ENCODE measurements around the gene MSX2.

The MSX2 gene

DNA sequence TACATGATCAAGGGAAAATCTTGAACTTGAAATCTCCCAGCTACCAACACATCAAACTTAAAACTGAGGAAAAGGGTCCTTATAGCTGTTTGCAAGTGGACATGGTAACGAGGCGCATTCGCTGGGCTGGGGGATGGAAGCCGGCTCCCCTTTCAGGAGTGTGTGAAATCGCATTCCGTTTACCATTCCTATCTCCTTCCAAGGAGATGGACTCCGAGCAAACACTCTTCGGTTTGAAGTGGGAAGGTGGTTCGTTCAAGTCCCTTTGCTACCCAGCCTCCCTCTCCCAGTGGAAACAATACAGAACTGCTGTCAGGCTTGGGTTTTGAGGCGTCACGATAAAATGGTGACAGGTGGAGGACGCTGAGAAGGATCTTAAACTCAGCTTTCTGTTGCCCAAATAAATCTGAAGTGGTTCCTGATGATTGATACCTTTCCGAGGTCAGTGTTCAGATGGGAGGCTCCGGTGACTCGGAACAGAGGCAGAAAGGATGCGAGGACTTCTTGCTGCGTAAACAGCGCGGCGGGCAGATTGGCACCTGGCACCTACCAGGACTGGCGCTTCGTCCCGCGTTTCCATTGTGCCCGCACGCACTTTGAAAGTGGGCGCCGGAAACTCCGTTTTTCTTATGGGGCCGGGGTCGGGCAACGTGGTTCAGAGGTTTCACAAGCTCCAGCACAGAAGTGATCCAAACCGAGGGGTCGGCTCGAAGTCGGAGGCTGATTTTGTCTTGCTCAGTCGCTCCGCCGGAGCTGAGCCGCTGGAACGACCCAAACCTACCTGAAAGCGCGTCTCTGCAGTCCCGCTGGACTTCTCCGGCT lies 7.0 kb downstream of the MSX2 start:
- Histone ChIP-seq H3K27ac (ENCODE audit: low read depth, low read length, poor library complexity, severe bottlenecking) (no peak overlapping the region), H3K27me3 (ENCODE audit: insufficient read depth, low read length) (no peaks in the 10 kb centered on the region), H3K4me1 (ENCODE audit: insufficient read depth, low read length, severe bottlenecking) (no peaks in the 10 kb centered on the region), H3K79me2 (ENCODE audit: insufficient read depth, low read length) (no peaks in the 10 kb centered on the region), H3K9me3 (ENCODE audit: low read length) (no peaks in the 10 kb centered on the region), H4K20me1 (ENCODE audit: insufficient read depth, low read length) (no peaks in the 10 kb centered on the region), H3K9me2 (ENCODE audit: low read depth, low read length) (no peaks in the 10 kb centered on the region), H3K9ac (ENCODE audit: low read length) (no peak overlapping the region), H2AFZ (ENCODE audit: low read length) (no peak overlapping the region), H3K36me3 (ENCODE audit: insufficient read depth, low read length) (no peaks in the 10 kb centered on the region), H3F3A (ENCODE audit: insufficient read depth, low read length) (no peaks in the 10 kb centered on the region), H3K4me2 (ENCODE audit: low read length) (no peak overlapping the region), H3K4me3 (ENCODE audit: low read depth, low read length, poor library complexity, severe bottlenecking) (no peak overlapping the region)
- no peak for TF ChIP-seq EZH2 (IDR thresholded peaks at IDR 0.05; ENCODE audit: borderline replicate concordance, low read length)
- TF ChIP-seq, protein P1, sequence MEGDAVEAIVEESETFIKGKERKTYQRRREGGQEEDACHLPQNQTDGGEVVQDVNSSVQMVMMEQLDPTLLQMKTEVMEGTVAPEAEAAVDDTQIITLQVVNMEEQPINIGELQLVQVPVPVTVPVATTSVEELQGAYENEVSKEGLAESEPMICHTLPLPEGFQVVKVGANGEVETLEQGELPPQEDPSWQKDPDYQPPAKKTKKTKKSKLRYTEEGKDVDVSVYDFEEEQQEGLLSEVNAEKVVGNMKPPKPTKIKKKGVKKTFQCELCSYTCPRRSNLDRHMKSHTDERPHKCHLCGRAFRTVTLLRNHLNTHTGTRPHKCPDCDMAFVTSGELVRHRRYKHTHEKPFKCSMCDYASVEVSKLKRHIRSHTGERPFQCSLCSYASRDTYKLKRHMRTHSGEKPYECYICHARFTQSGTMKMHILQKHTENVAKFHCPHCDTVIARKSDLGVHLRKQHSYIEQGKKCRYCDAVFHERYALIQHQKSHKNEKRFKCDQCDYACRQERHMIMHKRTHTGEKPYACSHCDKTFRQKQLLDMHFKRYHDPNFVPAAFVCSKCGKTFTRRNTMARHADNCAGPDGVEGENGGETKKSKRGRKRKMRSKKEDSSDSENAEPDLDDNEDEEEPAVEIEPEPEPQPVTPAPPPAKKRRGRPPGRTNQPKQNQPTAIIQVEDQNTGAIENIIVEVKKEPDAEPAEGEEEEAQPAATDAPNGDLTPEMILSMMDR (IDR thresholded peaks at IDR 0.05; ENCODE audit: low read length): no peak

- Histone ChIP-seq H3K9me3 (ENCODE audit: low read length) (no peaks in the 10 kb centered on the region), H3F3A (ENCODE audit: insufficient read depth, low read length) (no peaks in the 10 kb centered on the region), H3K4me1 (ENCODE audit: insufficient read depth, low read length, severe bottlenecking) (no peaks in the 10 kb centered on the region), H4K20me1 (ENCODE audit: insufficient read depth, low read length) (no peaks in the 10 kb centered on the region), H3K27me3 (ENCODE audit: insufficient read depth, low read length) (no peaks in the 10 kb centered on the region), H3K4me3 (ENCODE audit: low read depth, low read length, poor library complexity, severe bottlenecking) (no peak overlapping the region), H3K4me2 (ENCODE audit: low read length) (no peak overlapping the region), H3K9ac (ENCODE audit: low read length) (no peak overlapping the region), H3K79me2 (ENCODE audit: insufficient read depth, low read length) (no peaks in the 10 kb centered on the region), H3K27ac (ENCODE audit: low read depth, low read length, poor library complexity, severe bottlenecking) (no peak overlapping the region), H3K36me3 (ENCODE audit: insufficient read depth, low read length) (no peaks in the 10 kb centered on the region), H2AFZ (ENCODE audit: low read length) (no peak overlapping the region), H3K9me2 (ENCODE audit: low read depth, low read length) (no peaks in the 10 kb centered on the region)
- TF ChIP-seq, protein P1 (IDR thresholded peaks at IDR 0.05; ENCODE audit: low read length): no peak
- no peak for TF ChIP-seq EZH2 (IDR thresholded peaks at IDR 0.05; ENCODE audit: borderline replicate concordance, low read length)
These were observed 7.9 kb downstream of the MSX2 start for GRCh38 chr5:174732036-174733020.

DNA sequence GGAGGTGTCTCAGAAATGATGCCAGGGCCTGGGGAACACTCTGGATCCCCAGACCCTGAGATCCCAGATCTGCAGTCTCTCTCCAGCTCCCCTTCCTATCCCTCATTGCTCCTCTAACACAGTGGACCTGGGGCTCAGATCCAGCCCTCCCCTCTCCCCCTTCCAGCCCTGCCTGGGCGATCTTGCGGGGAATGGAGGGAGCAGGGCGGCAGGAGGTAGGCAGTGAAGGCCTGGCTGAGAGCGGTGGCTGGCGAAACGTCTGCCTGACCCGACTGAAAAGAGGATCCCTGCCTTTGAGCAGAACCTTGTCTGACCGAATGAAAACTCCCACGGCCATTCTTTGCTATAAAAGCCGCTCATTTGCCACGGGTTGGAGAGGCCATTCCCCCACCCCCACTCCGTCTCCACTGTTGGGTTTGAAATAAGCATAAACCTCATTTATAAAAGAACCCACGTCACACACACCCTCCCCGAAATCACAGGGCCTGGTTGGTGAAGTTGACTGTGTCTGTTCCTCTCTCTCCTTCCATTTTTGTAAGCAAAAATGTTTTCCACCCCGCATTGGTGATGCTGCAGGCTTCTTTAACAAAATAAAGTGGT lies 8.8 kb downstream of the MSX2 start:
- no peaks in the 10 kb centered on the region for H3K4me1 ChIP-seq (ENCODE audit: insufficient read depth, low read length, severe bottlenecking)
- H3K36me3 ChIP-seq (ENCODE audit: insufficient read depth, low read length): no peaks in the 10 kb centered on the region
- no peak overlapping the region for H3K9ac ChIP-seq (ENCODE audit: low read length)
- H3K4me3 ChIP-seq (ENCODE audit: low read depth, low read length, poor library complexity, severe bottlenecking): no peak overlapping the region
- no peaks in the 10 kb centered on the region for H3F3A ChIP-seq (ENCODE audit: insufficient read depth, low read length)
- no peaks in the 10 kb centered on the region for H3K9me2 ChIP-seq (ENCODE audit: low read depth, low read length)
- TF ChIP-seq, protein P1 (IDR thresholded peaks at IDR 0.05; ENCODE audit: low read length): no peak
- no peak for TF ChIP-seq EZH2 (IDR thresholded peaks at IDR 0.05; ENCODE audit: borderline replicate concordance, low read length)
- no peaks in the 10 kb centered on the region for H3K27me3 ChIP-seq (ENCODE audit: insufficient read depth, low read length)
- H3K9me3 ChIP-seq (ENCODE audit: low read length): no peaks in the 10 kb centered on the region
- no peaks in the 10 kb centered on the region for H4K20me1 ChIP-seq (ENCODE audit: insufficient read depth, low read length)
- no peak overlapping the region for H3K27ac ChIP-seq (ENCODE audit: low read depth, low read length, poor library complexity, severe bottlenecking)
- H3K79me2 ChIP-seq (ENCODE audit: insufficient read depth, low read length): no peaks in the 10 kb centered on the region
- H2AFZ ChIP-seq (ENCODE audit: low read length): no peak overlapping the region
- no peak overlapping the region for H3K4me2 ChIP-seq (ENCODE audit: low read length)

Data from OCI-LY1 (cell line).